GM21717 (cell line): ENCODE measurements around the gene RBPJ.

ENCODE experiments used
- ATAC-seq: cut with Tn5 transposase; IDR thresholded peaks from one replicate; pipeline ENCODE4 v1.9.1; 2021; ENCODE audit warnings: mild to moderate bottlenecking, moderate library complexity; ENCODE audit not compliant: unreplicated experiment

Gene RBPJ

DNA sequence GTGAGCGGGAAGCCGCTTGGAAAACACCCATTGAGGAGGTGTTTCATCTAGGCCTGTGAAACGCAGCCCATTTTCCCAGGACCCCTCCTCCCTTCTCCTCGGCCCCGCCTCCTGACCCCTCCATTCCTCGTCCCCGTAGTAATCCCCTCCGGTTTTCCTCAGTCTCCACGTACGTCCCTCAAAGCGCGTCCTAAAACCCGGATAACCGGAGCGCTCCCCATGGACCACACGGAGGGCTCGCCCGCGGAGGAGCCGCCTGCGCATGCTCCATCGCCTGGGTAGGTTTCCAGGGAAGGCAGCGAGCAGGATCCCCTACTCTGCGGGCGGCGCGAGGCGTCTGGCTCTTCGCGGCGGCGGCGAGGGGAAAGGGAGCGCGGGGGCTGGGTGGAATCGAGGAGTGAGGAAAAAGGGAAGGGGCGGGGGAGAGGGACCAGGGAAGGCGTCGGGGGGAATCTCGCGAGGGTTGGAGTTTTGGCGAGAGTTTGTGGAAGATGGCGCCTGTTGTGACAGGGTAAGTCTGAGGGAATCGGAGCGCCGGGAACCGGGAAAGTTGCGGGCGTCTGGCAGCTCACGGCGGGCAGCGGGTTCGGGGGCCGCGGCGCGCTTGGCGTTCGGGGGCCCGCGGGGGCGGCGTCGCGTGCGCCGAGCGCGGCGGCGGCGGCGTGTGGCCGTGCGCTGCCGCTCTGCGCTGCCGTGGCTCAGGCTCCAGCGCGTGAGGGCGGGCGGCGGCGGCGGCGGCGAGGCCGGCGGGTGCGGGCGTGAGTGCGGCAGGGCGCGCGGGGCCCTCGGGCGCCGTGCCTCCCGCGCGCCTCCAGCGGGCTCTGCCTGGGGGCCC is at the start of gene RBPJ:
Gene RBPJ, plus strand, starts transcription at position 477 of the 835 bp plus-strand sequence. Its CDS starts 15 bp downstream, at position 492.
- peak; percentile 27 for ATAC-seq

- ATAC-seq, result no peak
These were observed 49.1 kb upstream of the RBPJ start for GRCh38 chr4:26271703-26272102.

DNA sequence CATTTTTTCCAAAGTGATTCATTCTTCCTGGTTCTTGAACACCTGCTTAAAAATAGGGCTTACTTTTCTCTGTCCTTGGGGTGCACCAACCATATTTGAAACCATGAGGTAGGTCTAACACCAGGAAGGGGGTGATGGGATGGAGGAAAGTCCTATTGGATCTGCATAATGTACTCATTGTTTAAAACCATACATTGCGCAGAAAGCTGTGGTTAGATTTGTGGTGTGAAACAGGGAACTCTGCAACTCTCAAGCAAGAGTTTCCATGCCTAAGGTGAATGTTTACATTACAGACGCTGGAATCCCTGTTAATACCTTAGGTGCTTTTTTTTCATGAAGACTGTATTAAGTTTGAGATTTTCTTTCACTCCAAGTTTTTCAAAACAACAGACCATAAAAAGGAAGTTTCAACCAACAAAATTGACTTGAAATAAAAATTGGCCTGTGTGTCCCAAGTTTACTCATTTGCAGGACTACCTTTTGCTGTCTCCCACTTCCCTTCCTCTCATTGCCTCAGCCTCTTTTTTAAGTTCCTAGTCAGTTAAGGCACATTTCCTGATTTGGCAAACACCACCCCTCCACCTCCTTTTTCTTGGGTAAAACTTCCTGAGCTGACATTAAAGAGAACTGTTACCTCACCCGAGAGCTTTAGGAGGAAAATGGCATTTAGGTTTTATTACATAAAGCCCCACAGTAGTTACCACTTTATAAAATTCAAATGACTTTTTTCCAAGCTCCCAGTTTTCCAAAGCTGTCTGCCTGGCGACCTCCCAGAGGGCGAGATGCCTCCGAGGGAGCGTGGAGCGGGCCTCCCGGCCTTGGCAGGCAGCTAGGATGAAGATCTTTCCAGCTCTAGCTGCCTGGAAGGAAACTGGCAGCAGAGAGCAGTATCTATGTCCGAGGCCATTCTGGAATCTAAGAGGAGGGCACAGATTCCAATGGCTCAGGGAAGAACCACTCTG is 47.9 kb upstream of the RBPJ start:
- ATAC-seq, result no peak

- no peak for ATAC-seq
These were observed 47.2 kb upstream of the RBPJ start for GRCh38 chr4:26273616-26273980.

- no peak for ATAC-seq
These were observed 45.5 kb upstream of the RBPJ start for GRCh38 chr4:26275281-26275680.

DNA sequence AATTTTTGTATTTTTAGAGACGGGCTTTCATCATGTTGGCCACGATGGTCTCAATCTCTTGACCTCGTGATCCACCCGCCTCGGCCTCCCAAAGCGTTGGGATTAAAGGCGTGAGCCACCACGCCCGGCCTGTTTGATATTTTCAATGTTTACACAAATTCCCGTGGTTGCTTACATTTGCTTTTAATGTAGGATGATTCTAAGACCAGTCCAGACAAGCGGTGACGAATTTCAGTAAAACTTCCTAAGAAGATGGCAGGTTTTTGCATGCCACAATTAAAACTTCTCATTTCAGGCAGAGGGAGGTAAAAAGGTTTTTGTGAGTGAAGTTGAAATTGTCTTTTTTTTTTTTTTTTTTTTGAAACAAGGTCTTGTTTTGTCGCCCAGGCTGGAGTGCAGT is 41.4 kb upstream of the RBPJ start:
- no peak for ATAC-seq

GRCh38 chr4:26281881-26282280 is 38.9 kb upstream of the RBPJ start:
- no peak for ATAC-seq

DNA sequence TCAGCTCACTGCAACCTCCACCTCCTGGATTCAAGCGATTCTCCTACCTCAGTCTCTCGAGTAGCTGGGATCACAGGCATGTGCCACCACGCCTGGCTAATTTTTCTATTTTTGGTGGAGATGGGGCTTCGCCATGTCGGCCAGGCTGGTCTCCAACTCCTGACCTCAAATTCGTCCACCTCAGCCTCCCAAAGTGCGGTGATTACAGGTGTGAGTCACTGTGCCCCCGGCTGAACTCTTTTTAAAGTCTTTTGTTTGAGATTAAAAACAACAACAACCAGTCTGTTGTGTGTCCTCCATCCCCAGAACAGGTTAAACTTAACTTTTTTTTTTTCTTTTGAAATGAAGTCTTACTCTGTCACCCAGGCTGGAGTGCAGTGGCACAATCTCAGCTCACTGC is 36.3 kb upstream of the RBPJ start:
- ATAC-seq, result no peak

DNA sequence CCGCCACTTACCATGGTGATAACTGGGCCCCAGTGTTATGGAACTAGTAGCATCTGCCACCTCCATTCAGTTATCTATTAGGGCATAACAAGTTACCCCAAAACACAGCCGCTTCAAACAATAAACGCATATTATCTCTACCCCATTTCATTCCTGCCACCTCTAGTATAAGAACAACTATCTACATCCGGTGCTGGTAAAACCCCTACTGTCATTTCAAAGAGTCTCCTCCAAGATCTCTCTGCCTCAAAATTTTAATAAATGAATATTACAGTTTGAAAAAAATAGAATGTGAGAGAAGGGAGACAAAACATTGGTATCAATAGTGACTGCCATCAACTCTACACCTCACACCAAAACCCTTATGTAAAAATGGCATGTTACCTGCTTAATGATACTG is 35.5 kb upstream of the RBPJ start:
- no peak for ATAC-seq

- ATAC-seq, result no peak
These were observed 33.1 kb upstream of the RBPJ start for GRCh38 chr4:26287756-26288155.

DNA sequence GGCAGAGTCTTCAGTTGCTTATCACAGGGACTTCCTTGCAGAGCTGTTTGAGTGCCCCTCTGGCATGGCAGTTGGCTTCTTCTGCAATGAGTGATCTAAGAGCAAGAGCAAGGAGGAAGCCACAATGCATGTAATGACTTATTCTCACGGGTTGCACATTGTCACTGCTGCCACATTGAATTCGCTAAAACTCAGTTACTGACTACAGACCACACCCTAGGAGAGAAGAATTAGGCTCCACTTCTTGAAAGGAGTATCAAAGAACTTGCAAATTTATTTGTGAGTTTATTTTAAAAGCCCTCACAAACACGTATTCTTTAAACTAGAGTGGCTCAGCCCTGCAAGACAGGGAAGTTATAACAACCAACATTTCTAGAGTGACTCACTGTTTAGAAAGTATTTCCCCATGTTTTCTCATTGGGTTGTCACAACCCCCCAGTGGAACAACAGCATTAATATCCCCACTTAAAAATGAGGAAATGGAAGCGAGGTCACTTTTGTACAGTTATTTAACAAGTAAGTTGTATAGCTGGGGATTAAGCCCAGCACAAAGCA is 32.4 kb upstream of the RBPJ start:
- peak; percentile 83 for ATAC-seq

- no peak for ATAC-seq
These were observed 31.4 kb upstream of the RBPJ start for GRCh38 chr4:26289401-26289800.

- ATAC-seq, result no peak
These were observed 30.5 kb upstream of the RBPJ start for GRCh38 chr4:26290321-26290720.

GRCh38 chr4:26294904-26295303 is 25.9 kb upstream of the RBPJ start:
- ATAC-seq, result no peak

DNA sequence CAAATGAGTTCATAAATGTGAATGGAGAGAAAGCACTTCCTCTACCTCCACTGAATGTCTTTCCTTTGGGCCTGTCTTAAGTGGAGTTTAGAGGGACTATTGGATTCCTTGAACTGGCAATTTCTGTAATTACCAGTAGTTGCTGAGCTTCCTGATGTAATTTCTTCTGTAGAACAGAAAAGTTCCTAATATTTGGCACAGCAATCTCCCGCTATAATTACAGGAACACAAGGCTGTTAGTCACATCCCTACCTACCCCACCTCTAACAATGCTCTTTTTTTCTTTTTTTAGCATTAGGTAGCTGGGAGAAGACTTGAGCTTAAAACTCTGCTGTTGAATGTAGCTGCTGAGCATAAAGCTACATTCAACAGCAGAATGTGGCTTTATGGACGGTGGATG is 24.8 kb upstream of the RBPJ start:
- no peak for ATAC-seq

- no peak for ATAC-seq
These were observed 24.3 kb upstream of the RBPJ start for GRCh38 chr4:26296514-26296913.

DNA sequence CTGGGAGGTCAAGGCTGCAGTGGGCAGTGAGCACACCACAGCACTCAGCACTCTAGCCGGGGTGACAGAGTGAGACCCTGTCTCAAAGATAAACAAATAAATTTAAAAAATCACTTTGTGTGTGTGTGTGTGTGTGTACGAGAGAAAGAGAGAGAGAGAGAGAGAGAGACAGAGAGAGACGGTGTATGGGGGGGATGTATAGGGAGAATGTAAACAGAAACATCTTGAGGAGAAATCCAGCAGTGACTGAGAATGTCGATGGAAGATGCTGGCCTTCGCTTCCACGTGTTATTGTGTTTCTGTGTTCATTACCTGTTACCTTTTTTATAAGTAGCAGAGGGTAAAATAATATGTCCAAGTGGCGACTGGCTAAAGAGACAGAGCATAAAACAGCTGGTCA is 23.6 kb upstream of the RBPJ start:
- no peak for ATAC-seq

- no peak for ATAC-seq
These were observed 22.4 kb upstream of the RBPJ start for GRCh38 chr4:26298198-26298947.

GRCh38 chr4:26299254-26299882 is 21.4 kb upstream of the RBPJ start:
- peak; percentile 83 for ATAC-seq
